Ishikawa (cell line): ENCODE measurements around the gene HOMER2.

ENCODE experiments used
- CEBPB ChIP-seq: IDR thresholded peaks from 2 replicates; pipeline ENCODE4 v1.6.1; 2012
- CREB1 ChIP-seq: IDR thresholded peaks from 2 replicates; pipeline ENCODE4 v1.6.1; 2012; ENCODE audit warnings: low read depth
- EGR1 ChIP-seq: IDR thresholded peaks from 2 replicates; pipeline ENCODE4 v1.6.1; 2012
- EP300 ChIP-seq: IDR thresholded peaks from 2 replicates; pipeline ENCODE4 v1.6.1; 2012; ENCODE audit warnings: borderline replicate concordance
- FOXM1 ChIP-seq: IDR thresholded peaks from 2 replicates; pipeline ENCODE4 v1.6.1; 2012; ENCODE audit warnings: low read depth, borderline replicate concordance
- NFIC ChIP-seq: IDR thresholded peaks from 2 replicates; pipeline ENCODE4 v1.6.1; 2012
- RAD21 ChIP-seq: IDR thresholded peaks from 2 replicates; pipeline ENCODE4 v1.6.1; 2012; ENCODE audit warnings: low read depth
- TAF1 ChIP-seq: IDR thresholded peaks from 2 replicates; pipeline ENCODE4 v1.6.1; 2012; ENCODE audit warnings: low read depth, mild to moderate bottlenecking
- TCF12 ChIP-seq: IDR thresholded peaks from 2 replicates; pipeline ENCODE4 v1.6.1; 2012; ENCODE audit warnings: low read depth
- TEAD4 ChIP-seq: IDR thresholded peaks from 2 replicates; pipeline ENCODE4 v1.6.1; 2012
- USF1 ChIP-seq: IDR thresholded peaks from 2 replicates; pipeline ENCODE4 v1.6.1; 2012
- YY1 ChIP-seq: IDR thresholded peaks from 2 replicates; pipeline ENCODE4 v1.6.1; 2012; ENCODE audit warnings: low read depth
- ZBTB7A ChIP-seq: IDR thresholded peaks from 2 replicates; pipeline ENCODE4 v1.6.1; 2012; ENCODE audit warnings: low read depth
- TF ChIP-seq, protein P1 (sequence below): IDR thresholded peaks from 2 replicates; pipeline ENCODE4 v1.6.1; 2012
- TF ChIP-seq, protein P2 (sequence below): IDR thresholded peaks from 2 replicates; pipeline ENCODE4 v1.6.1; 2012; ENCODE audit warnings: low read depth, mild to moderate bottlenecking

The HOMER2 gene

DNA sequence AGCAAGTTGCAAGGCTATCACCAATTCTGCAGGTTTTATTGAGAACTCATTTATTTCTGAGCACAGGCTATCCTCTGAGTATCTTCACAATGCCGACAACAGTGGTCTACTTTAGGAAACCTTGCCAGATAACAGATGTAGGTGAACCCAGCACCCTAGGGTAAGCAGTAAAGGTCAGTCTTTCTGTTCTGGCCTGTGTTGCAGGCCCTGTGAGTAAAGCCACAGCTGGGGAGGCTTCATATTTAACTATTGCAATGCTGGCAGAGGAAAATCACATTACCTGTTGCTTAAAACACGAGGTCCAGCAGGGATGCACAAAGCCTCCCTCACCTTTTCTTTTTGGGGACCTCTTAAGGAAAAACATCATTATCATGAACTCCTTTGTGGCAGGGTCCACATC is 87.6 kb downstream of the HOMER2 start:
- TF ChIP-seq TEAD4 (no peak), CREB1 (no peak), FOXM1 (no peak), EGR1 (no peak), TCF12 (no peak), EP300 (no peak), RAD21 (no peak)

DNA sequence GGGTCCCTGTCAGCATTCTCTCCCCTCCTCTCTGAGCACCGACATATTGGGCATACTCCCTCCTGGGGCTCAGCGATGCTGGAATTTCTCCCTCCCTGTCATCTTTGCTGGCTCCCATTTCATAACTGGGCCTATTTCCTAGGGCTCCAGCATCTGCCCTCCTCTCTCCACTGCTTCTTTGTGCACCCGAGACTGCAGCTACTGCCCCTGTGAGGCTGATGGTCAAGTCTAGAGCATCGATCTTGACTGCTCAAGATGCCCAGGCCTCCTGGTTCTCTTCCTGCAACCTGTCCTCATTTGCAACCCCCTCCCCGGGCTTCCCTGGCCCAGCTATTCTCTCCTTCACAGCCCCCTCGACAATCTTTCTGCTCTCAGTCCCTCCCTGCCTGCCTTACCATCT is 89.6 kb downstream of the HOMER2 start:
- no peak for TF ChIP-seq FOXM1
- TF ChIP-seq TAF1 = no peak
- TF ChIP-seq, protein P1, sequence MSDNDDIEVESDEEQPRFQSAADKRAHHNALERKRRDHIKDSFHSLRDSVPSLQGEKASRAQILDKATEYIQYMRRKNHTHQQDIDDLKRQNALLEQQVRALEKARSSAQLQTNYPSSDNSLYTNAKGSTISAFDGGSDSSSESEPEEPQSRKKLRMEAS = no peak
- TF ChIP-seq, protein P2, sequence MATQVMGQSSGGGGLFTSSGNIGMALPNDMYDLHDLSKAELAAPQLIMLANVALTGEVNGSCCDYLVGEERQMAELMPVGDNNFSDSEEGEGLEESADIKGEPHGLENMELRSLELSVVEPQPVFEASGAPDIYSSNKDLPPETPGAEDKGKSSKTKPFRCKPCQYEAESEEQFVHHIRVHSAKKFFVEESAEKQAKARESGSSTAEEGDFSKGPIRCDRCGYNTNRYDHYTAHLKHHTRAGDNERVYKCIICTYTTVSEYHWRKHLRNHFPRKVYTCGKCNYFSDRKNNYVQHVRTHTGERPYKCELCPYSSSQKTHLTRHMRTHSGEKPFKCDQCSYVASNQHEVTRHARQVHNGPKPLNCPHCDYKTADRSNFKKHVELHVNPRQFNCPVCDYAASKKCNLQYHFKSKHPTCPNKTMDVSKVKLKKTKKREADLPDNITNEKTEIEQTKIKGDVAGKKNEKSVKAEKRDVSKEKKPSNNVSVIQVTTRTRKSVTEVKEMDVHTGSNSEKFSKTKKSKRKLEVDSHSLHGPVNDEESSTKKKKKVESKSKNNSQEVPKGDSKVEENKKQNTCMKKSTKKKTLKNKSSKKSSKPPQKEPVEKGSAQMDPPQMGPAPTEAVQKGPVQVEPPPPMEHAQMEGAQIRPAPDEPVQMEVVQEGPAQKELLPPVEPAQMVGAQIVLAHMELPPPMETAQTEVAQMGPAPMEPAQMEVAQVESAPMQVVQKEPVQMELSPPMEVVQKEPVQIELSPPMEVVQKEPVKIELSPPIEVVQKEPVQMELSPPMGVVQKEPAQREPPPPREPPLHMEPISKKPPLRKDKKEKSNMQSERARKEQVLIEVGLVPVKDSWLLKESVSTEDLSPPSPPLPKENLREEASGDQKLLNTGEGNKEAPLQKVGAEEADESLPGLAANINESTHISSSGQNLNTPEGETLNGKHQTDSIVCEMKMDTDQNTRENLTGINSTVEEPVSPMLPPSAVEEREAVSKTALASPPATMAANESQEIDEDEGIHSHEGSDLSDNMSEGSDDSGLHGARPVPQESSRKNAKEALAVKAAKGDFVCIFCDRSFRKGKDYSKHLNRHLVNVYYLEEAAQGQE = no peak
- no peak for TF ChIP-seq NFIC
- no peak for TF ChIP-seq ZBTB7A
- no peak for TF ChIP-seq TCF12
- TF ChIP-seq CEBPB = no peak

GRCh38 chr15:82858932-82859331 is 93.6 kb downstream of the HOMER2 start:
- TF ChIP-seq FOXM1 (no peak), YY1 (no peak), TCF12 (no peak), CEBPB (no peak), EGR1 (no peak)
- TF ChIP-seq, protein P2 = no peak

- TF ChIP-seq TCF12 (no peak), NFIC (no peak)
These were observed 95.9 kb downstream of the HOMER2 start for GRCh38 chr15:82856397-82857170.

DNA sequence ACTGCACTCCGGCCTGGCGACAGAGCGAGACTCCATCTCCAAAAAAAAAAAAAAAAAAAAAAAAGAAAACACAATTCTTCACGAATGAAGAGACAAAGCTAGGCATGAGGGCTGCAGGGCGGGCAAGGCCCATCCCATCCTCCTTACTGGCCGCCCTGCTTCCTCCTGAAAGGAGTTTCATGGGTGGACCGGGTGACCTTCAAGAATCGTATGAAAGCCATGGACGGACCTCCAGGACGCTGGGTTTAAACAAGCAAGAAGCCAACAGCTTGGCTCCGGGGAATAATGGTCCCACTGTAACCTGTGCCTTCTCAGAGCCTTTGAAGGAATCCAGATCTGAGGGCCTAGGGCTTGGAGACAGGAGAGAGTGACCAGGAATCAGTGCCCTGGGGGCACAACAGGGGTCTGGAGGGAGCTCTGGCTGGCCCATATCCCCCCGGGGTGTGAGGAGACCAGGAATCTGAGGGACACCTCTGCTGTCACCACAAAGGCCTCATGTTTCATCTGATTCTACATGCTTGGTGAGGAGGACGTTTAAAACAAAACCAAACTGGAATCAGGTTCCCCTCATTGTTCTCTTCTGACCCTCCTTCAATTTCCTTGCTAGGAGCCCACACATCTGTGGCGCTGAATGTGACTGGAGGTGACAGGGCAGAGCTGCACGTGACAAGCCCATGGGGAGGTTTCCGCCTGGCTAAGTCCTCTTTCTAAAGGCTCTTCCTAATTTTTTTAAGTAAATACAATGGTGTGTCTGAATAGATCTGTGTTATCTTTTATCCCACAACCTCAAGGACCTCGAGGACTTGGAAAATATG is 97.0 kb downstream of the HOMER2 start:
- TF ChIP-seq CREB1 (no peak), ZBTB7A (no peak), TEAD4 (no peak), FOXM1 (no peak), TCF12 (no peak), RAD21 (no peak), NFIC (no peak), YY1 (no peak), EP300 (no peak)

DNA sequence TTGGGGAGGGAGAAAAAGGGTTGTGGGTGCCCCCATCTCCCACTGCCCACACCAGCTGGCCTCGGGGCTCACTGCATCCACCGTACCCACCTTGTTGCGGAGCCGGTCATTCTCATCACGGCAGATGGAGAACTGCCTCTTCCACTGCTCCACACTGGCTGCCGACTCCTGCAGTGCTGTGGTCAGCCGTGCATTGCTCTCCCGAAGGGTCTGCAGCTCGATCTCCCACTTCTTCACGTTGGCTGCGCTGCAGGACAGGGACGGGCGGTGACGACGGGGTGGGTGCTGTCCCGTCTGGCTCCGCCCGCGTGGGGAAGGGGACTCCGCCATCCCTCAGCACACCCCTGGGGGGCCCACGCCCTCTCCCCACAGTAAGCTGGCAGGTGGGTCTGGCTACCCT is 98.0 kb downstream of the HOMER2 start:
- TF ChIP-seq NFIC = no peak
- no peak for TF ChIP-seq USF1
- TF ChIP-seq, protein P2 = no peak
- no peak for TF ChIP-seq YY1
- no peak for TF ChIP-seq FOXM1
